K562 (cell line): ENCODE measurements around the gene ST6GALNAC6. TPM values are rescaled to one million over a fixed set of nuclear protein-coding genes. Genes with fewer than 3 reads are reported as not detected.

Experiments
- AFF1 ChIP-seq, 2 experiments: fragments of 450-650 bp; IDR thresholded peaks; 2 replicates each; pipeline ENCODE4 v1.6.1; 2018; ENCODE audit warnings: mild to moderate bottlenecking in 2 of 2, low read depth in 1 of 2; ENCODE audit not compliant: partially characterized antibody in 2 of 2
- CUX1 ChIP-seq: fragments of 200-800 bp; sonication (Bioruptor generic); IDR thresholded peaks from 2 replicates; pipeline ENCODE4 v1.6.1; 2016; ENCODE audit warnings: missing genetic modification characterization, missing compliant biosample characterization
- DMBX1 ChIP-seq: fragments of 250-450 bp; sonication (Bioruptor Pico); IDR thresholded peaks from 2 replicates; pipeline ENCODE4 v1.8.0; 2022; ENCODE audit warnings: inconsistent platforms, mild to moderate bottlenecking, moderate library complexity, borderline replicate concordance
- HDAC1 ChIP-seq, 2 experiments: fragments of 450-650 bp; IDR thresholded peaks; 2 replicates each; pipeline ENCODE4 v1.6.1; 2016 to 2017; ENCODE audit warnings: inconsistent platforms in 1 of 2, mild to moderate bottlenecking in 1 of 2, moderate library complexity in 1 of 2
- KAT2B ChIP-seq: IDR thresholded peaks from one replicate; pipeline ENCODE4 v1.6.1; 2012; ENCODE audit warnings: low read depth, mild to moderate bottlenecking, control low read depth, inconsistent platforms, low read length, moderate library complexity
- MCM3 ChIP-seq: fragments of 450-650 bp; IDR thresholded peaks from 2 replicates; pipeline ENCODE4 v1.6.1; 2016
- MNT ChIP-seq, 2 experiments: fragments of 450-650 bp; conservative IDR thresholded peaks; 2 replicates each; pipeline ENCODE4 v1.6.1; 2017; ENCODE audit warnings: mild to moderate bottlenecking in 2 of 2, moderate library complexity in 2 of 2
- PYGO2 ChIP-seq: fragments of 450-650 bp; IDR thresholded peaks from 2 replicates; pipeline ENCODE4 v1.6.1; 2016; ENCODE audit warnings: mild to moderate bottlenecking, missing genetic modification characterization, moderate library complexity, missing compliant biosample characterization
- RBM25 ChIP-seq: fragments of 200-400 bp; formaldehyde crosslinking; IDR thresholded peaks from 2 replicates; pipeline ENCODE4 v1.6.1; 2018; ENCODE audit warnings: low read length, low read depth, moderate library complexity; ENCODE audit not compliant: severe bottlenecking
- SIRT6 ChIP-seq: IDR thresholded peaks from one replicate; pipeline ENCODE4 v1.6.1; 2012; ENCODE audit warnings: low read depth, mild to moderate bottlenecking, control low read depth, inconsistent platforms, low read length, moderate library complexity
- SP2 ChIP-seq: IDR thresholded peaks from 2 replicates; pipeline ENCODE4 v1.6.1; 2011; ENCODE audit warnings: mild to moderate bottlenecking, low read depth, low read length, moderate library complexity; ENCODE audit not compliant: poor library complexity, severe bottlenecking; ENCODE audit errors: extremely low read depth
- ZNF184 ChIP-seq: sonication (generic); formaldehyde crosslinking; IDR thresholded peaks from 2 replicates; pipeline ENCODE4 v1.5.0; 2020; ENCODE audit warnings: missing genetic modification reagents
- ZNF431 ChIP-seq: sonication (generic); formaldehyde crosslinking; IDR thresholded peaks from 2 replicates; pipeline ENCODE4 v1.8.0; 2022; ENCODE audit warnings: mild to moderate bottlenecking, missing genetic modification reagents
- polyA plus RNA-seq, 8 experiments: library from polyadenylated mRNA; depleted of rRNA in 4 of 8; stranded (reverse) in 5 of 8; unstranded in 3 of 8; fragments of >200 nt; fragmentation: Nextera tagmentation in 2 of 8; fragmentation: Illumina TruSeq in 1 of 8; extraction: Ambion mirVana in 2 of 8; extraction: Trizol in 1 of 8; gene quantifications; 2 replicates each; pipeline versions ENCODE4 v1.2.1 to v1.2.3, GENCODE V29; 2011 to 2014; ENCODE audit warnings: inconsistent platforms in 1 of 8, missing spikeins in 1 of 8
- total RNA-seq, 7 experiments: library from RNA; depleted of rRNA in 6 of 7; stranded (reverse); fragments of >200 nt in 6 of 7; fragmentation: Illumina TruSeq in 2 of 7; extraction: Trizol in 2 of 7; gene quantifications; 2 replicates each; pipeline versions ENCODE4 v1.2.1 to v1.2.3, GENCODE V29; 2011 to 2021; ENCODE audit warnings: low replicate concordance in 1 of 7

Gene ST6GALNAC6
- total and polyA plus RNA-seq, 9 of the 15 experiments (the other 6 are each of a cell fraction or from before 2014, with no cell fraction given) = 0.13 to 23.0 (median 14.5) TPM

GRCh38 chr9:127865645-127866464, 33.5 kb downstream of the ST6GALNAC6 start (continued):
- TF ChIP-seq MNT (conservative IDR thresholded peaks at IDR 0.05) (no peak), ZNF184 (CRISPR knock-in tag) (no peak), HDAC1 (IDR thresholded peaks at IDR 0.05) (peak in 1 of 2 experiments; percentile 86; a peak in 2 of 4 replicates), AFF1 (IDR thresholded peaks at IDR 0.05; ENCODE audit: low read depth in 1 of 2, partially characterized antibody in 2 of 2) (no peak), ZNF431 (CRISPR knock-in tag) (0 out of 2 replicates have a peak, but pooled peaks have one; percentile 20), MCM3 (no peak), SIRT6 (no peak), KAT2B (no peak), SP2 (no peak), RBM25 (no peak), CUX1 (CRISPR knock-in tag) (no peak), DMBX1 (CRISPR knock-in tag) (no peak), PYGO2 (tag) (no peak)
